ENCODE measurements around the gene ADAMTS14.
"Not testable (repeated sequence)": the region's sequence is repeated elsewhere in the genome, so short reads cannot be mapped to it uniquely, and the experiment has no call there.

Gene ADAMTS14

DNA sequence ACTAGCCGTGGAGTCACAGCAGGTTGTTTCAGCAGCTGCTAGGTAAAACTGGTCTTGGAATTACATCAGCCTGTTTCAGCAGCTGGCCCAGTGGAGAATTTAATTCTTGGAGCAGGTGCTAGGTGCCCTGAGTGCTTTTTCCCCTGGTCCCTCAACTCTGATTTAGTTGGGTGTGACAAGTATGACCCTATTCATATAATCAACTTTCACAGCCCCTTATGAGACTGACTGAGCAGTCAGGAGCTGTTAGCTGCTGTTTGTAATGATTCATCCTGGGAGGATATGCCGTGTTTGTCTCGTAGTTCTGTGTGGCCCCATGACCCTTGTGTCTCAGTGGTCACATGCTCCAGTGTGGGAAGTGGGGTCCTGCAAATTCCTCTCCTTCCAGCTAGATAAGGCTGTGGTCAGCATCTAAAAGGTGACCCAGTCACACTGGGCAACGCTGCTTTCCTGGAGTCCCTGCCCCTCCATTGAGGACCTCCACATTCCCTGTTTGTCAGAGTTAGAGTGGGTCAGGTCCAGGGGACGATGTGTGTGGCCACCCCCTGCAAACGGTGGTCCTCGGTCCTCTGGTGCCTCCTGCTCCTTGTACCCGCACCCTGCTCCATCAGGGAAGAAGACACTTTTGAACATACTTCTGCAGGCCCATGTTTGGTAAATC lies 84.5 kb downstream of the ADAMTS14 start:
- no peak for DNase-seq

DNA sequence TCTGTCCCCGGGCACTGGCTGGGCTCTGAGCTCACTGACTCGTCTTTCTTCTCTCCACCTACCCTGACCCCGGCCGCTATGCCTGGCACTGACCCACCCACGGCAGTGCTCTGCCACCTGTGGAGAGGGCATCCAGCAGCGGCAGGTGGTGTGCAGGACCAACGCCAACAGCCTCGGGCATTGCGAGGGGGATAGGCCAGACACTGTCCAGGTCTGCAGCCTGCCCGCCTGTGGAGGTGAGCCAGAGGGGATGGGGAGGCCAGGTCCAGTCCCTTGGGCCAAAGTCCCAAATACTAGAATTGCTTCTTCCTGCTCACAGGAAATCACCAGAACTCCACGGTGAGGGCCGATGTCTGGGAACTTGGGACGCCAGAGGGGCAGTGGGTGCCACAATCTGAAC lies 85.5 kb downstream of the ADAMTS14 start:
- no peak for DNase-seq

DNA sequence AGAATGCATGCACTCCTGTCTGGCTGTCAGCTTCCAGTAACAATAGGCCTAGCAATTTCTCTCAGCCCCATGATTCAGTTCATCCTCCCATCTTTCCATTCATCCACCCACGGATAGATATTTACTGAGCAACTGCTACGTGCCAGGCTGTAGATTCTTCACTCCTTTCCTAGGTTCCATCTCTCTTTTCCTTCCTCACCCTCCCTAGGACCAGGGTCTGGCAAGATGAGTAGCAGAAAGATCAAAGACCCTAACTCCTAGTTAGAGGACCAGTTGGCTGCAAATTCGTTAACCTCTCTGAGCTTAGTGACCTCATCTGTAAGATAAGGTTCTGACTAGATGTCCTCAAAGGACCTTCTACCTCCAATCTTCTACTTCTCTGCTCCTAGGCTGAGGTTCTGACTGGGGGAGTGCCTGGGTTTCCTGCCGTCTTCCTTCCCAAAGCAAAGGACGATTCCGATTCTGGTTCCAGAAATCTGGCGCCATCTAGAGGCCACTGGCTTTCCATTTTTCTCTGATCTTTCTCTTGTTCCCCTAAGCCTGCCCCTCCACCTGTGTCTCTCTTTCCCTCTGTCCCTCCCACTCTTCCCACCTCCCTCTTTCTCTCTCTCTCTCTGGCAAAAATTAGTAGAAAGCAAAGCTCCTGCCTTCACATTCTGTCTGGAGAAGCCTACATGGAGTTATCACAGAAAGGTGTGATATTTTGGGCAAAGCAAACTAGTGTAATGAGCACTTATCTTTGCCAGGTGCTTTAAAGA lies 86.6 kb downstream of the ADAMTS14 start:
- DNase-seq = peak in 1 of 2 experiments; percentile 34

DNA sequence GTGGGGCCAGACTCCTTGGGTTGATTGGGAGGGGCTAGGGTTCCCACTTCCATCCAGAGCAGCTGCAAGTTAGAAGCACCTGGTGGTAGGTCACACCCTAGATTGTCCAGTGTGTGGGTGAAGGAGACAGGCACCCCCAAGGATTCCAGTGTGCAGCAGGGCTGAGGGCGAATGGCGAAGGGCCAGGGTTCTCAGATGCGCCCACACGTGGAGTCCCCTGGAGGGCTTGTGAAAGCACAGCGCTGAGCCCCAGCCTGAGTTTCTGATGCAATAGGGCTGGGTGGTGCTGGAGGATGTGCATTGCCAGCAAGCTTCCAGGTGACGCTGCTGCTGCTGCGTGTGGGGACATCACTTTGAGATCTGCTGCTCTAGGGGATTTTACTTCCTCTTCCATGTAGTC lies 87.5 kb downstream of the ADAMTS14 start:
- peak in 1 of 2 experiments; percentile 6 for DNase-seq

DNA sequence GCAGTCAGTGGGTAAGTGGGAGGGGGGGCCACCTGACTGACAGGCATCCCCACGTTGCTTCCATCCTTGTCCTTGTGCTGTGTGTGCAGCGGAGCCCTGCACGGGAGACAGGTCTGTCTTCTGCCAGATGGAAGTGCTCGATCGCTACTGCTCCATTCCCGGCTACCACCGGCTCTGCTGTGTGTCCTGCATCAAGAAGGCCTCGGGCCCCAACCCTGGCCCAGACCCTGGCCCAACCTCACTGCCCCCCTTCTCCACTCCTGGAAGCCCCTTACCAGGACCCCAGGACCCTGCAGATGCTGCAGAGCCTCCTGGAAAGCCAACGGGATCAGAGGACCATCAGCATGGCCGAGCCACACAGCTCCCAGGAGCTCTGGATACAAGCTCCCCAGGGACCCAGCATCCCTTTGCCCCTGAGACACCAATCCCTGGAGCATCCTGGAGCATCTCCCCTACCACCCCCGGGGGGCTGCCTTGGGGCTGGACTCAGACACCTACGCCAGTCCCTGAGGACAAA lies 88.0 kb downstream of the ADAMTS14 start:
- DNase-seq = no peak

DNA sequence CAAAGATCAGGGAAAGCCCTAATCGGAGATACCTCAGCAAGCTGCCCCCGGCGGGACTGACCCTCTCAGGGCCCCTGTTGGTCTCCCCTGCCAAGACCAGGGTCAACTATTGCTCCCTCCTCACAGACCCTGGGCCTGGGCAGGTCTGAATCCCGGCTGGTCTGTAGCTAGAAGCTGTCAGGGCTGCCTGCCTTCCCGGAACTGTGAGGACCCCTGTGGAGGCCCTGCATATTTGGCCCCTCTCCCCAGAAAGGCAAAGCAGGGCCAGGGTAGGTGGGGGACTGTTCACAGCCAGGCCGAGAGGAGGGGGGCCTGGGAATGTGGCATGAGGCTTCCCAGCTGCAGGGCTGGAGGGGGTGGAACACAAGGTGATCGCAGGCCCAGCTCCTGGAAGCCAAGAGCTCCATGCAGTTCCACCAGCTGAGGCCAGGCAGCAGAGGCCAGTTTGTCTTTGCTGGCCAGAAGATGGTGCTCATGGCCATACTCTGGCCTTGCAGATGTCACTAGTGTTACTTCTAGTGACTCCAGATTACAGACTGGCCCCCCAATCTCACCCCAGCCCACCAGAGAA lies 88.8 kb downstream of the ADAMTS14 start:
- DNase-seq = no peak

DNA sequence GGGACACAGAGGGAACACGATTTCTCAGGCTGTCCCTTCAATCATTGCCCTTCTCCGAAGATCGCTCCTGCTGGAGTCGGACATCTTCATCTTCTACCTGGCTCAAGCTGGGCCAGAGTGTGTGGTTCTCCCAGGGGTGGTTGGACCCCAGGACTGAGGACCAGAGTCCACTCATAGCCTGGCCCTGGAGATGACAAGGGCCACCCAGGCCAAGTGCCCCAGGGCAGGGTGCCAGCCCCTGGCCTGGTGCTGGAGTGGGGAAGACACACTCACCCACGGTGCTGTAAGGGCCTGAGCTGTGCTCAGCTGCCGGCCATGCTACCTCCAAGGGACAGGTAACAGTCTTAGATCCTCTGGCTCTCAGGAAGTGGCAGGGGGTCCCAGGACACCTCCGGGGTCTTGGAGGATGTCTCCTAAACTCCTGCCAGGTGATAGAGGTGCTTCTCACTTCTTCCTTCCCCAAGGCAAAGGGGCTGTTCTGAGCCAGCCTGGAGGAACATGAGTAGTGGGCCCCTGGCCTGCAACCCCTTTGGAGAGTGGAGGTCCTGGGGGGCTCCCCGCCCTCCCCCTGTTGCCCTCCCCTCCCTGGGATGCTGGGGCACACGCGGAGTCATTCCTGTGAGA lies 89.5 kb downstream of the ADAMTS14 start:
- DNase-seq = no peak

DNA sequence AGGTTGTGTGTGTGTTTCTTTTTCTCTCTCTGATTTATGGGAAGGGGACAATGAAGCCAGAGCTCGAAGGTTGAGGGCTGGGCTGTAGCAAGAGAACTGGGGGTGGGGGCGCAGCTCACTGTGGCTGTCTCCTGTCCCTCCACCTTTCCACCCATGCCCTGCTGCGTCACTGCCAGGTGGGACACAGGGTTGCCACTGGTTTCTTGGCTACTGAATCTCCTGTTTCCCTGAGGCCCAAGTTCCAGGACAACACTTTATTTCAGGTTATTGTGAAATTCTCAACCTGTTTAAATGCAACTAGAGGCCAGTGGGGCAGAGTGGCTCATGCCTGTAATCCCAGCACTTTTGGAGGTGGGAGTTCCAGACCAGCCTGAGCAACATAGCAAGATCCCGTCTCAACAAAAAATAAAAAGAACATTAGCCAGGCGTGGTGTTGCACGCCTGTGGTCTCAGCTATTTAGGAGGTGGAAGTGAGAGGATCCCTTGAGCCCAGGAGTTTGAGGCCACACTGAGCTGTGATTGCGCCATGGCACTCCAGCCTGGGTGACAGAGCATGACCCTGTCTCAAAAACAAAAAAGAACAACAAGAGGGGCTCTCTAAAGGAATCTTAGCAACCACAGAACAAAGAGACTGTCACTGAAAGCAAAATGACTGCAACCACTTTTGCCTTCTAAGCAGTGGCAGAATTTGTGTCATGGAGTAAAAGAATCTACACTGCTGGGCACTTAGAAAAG lies 90.3 kb downstream of the ADAMTS14 start:
- DNase-seq = no peak

DNA sequence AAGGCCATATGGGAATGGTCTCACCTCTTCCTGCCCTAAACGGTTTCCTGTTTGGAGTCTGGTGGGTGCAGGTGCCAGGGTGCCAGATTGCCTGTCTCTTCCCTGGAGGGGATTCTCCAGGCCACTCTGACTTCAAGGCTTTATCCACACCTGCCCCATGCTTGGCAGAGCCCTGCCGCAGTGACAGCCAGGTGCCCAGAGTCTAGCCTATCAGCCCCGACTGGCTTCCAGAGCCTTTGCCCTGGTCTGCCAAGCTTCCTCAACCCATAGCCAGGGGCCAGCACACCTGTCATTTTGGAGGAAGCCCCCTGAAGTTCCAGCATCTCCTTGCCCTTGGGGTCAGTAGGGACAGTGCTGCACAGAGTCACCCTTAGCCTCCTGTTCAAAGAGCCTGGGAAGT lies 91.3 kb downstream of the ADAMTS14 start:
- DNase-seq = no peak

DNA sequence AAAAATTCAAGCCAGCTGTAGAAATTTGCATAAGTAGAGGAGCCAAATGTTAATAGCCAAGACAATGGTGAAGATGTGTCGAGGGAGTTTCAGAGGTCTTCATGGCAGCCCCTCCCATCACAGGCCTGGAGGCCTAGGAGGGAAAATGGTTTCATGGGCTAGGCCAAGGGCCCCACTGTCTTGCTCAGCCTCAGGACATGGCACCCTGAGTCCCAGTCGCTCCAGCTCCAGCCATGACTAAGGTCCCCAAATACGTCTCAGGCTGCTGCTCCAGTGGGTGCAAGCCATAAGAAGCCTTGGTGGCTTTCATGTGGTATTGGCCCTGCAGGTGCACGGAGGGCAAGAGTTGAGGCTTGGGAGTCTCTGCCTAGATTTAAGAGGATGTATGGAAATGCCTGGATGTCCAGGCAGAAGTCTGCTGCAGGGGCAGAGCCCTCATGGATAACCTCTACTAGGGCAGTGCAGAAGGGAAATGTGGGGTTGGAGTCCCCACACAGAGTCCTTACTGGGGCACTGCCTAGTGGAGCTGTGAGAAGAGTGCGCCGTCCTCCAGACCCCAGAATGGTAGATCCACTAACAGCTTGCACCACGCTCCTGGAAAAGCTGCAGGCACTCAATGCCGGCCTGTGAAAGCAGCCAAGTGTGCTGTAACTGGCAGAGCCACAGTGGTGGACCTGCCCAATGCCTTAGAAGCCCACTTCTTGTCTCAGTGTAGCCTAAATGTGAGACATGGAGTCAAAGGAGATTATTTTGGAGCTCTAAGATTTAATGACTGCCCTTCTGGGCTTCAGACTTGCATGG lies 93.7 kb downstream of the ADAMTS14 start:
- no peak for DNase-seq

DNA sequence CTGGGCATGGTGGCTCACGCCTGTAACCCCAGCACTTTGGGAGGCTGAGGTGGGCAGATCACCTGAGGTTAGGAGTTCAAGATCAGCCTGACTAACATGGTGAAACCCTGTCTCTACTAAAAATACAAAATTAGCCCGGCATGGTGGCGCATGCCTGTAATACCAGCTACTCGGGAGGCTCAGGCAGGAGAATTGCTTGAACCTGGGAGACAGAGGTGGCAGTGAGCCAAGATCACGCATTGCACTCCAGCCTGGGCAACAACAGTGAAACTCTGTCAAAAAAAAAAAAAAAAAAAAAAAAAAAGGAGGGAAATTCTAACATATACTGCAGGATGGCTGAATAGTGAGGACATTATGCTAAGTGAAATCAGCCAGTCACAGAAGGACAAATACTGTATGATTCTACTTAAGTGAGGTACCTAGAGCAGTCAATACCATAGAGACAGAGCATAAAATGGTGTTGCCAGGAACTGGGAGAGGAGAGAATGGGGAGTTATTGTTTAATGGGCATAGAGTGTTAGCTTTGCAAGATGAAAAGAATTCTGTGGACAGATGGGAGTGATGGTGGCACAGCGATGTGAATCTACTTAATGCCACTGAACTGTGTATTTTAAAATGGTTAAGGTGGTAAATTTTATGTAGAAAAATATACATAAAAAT lies 95.8 kb downstream of the ADAMTS14 start:
- not testable (repeated sequence) for DNase-seq

DNA sequence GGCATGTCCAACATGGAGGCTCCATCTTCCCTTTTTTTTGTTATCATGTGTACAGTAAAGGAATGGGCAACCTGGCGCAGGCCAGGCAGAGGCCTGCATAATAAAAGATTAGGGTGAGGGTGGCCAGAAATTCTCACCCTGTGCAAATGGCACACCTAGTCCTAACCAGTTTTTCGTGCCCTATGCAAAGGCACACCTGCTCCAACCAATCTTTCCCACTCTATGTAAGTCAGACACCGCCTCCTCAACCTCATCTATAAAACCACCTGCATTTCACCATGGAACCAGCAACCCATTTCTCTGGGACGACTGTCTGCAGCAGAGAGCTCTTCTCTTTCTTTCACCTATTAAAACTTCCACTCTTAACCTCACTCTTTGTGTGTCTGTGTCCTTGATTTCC lies 96.8 kb downstream of the ADAMTS14 start:
- DNase-seq = no peak

DNA sequence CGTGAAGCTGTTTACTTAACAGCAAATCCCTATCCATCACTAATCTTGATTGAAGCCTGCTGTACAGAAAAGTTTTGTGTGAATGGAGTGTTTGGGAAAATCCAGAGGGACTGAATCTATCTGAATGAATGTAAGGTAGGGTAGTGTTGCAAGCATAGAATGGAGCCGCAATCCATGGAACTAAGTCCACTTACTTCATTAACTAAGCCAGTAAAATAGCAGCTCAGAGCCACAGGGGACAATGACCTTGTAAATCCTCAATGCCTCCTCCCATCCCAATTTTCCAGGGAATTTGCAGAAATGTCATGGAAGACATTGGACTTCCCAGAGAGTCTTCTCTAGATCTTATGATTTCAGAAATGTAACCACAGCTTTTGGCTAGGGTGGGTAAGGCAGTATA lies 97.7 kb downstream of the ADAMTS14 start:
- no peak for DNase-seq

DNA sequence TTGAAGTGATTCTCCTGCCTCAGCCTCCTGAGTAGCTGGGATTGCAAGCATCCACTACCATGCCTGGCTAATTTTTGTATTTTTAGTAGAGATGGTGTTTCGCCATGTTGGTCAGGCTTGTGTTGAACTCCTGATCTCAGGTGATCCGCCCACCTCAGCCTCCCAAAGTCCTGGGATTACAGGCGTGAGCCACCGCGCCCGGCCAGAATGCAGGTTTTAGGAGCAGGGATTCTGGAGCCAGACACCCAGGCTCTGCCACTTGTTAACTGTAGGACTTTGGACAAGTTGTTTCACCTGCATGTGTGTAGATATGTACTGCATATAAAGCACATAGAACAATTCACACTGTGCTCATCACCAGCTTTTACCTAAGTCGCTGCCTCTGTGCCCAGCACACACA lies 98.2 kb downstream of the ADAMTS14 start:
- DNase-seq = not testable (repeated sequence)

DNA sequence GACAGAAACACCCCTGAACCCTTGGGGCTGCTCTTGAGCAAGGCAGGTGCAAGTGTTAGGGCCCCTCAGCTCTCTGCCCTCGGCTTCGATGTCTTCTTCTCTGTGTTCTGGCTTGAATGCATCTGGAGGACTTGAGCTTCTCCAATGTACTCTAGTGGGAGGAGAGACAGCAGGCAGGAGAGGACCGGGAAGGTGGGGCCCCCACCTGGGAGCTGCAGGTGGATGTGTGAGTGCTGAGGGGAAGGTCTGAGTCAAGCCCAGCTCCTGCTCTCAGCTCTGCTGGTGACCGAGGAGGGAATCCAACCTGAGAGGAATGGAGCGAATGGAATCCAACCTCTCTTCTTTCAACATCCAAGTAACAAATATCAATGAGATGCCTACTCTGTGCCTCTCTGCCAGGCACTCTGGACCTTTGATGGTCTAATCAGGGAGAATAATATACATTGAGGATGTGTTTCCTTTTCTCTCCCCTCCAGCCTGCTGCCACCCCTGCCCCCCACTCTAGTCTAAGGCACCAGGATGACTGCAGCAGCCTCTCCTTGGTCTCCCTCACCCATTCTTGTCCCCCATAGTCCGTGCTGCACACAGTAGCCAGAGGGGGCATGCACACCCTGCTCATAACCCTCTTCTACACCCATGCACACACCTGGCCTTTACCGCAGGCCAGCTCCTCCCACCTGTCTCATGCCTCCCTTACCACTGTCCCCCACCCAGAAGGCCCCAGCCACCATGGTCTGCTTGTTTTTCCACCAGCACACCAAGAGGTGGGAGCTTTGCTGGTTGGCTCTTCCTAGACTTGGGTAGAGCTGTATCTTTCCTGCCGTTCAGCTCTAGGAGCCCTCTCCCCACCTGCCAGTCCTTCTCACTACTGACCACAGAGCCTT lies 99.2 kb downstream of the ADAMTS14 start:
- DNase-seq = no peak

DNA sequence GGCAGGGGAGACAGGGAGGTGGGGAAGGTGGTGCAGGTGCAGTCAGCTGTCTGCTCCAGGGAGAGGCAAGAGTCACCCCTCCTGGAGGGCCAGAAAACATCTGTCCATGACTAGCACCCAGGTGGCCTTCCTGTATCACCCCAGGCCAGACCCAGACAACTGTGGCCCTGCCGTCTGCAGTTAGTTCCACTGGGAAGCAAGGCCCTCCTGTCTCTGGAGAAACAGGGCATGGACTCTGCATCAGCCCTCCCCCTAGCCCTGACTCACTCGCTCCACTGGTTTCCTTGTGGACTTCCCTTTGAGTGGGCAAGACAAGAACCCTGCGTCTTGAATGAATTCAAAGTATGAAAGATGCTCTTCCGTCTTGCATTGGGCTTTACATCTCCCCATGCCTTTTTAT lies 100.3 kb downstream of the ADAMTS14 start:
- DNase-seq = no peak

DNA sequence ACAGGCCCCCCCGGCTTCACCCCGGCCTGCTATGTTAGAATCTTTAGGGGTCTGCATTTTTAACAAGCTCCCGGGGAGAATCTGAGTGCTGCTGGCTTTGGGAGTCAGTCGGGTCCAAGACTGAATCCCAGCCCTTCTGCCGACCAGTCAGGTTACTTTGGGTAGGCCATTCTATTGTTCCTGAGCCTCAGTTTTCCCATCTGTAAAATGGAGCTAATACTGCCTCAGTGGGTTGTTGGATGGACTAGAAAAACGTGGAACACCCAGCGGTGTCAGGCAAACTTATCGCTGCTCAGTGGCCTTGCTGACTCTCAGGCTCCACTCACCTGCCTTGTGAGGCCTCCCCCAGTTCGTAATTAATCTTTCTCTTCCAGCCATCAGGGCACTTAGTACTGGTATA lies 101.2 kb downstream of the ADAMTS14 start:
- no peak for DNase-seq

DNA sequence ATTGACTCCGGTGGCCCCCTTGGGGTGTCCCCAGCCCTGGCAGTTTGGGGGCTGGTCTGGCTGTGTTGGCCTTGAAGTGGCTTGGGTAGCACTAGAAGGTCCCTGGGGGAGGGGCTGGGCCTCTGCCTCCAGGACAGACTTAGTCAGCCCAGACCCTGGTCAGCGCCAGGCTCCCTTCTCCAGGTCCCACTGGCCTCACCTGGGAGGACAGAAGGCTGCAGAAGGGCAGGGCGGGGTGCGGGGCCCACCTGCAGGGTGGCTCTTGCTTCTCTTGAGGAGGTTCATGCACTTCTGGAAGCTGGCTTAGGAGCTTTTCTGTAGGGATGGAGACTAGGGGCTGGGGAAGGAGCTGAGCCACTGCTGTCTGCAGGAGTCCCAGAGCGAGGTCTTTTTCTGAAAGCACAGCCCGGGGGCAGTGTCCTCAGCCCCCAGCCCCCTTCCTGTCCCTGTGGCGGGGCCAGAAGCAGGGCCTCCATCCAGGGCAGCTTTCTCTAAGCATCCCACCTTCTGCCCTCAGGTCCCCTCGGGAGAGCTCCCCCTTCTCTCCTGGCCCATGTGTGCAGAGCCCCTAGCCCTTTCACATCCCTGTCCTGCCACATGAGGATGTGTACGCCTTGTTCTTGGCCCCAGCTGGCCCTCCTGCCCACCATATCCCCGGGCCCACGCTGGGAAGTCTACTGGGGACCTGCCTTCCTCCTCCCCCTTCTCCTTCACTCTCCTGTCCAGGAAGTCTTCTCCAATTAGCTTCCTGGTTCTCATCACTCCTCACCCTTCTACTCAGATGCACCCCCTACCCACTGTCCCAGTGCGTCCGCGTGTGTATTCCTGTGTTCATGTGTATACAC lies 101.9 kb downstream of the ADAMTS14 start:
- DNase-seq = no peak
